PC-9 (cell line): ENCODE results near the gene CNIH2. TPM values are rescaled to one million over a fixed set of nuclear protein-coding genes. Genes with fewer than 3 reads are reported as not detected.

ENCODE experiments used
- BruUV-seq: library from RNA; stranded (reverse); fragments of 400-500 nt; replicated peaks from 2 replicates; lab custom pipeline; 2021; lab: Mats Ljungman, UMichigan
- CTCF ChIA-PET: fragments of 300-600 bp; sonication (Branson Sonifier 250); formaldehyde crosslinking; loops from one replicate; lab custom pipeline; 2022; ENCODE audit warnings: antibody characterized with exemption; lab: Charles Lee
- POLR2A ChIA-PET: fragments of 300-600 bp; sonication (Branson Sonifier 250); formaldehyde crosslinking; loops from one replicate; lab custom pipeline; 2022; ENCODE audit warnings: antibody characterized with exemption; ENCODE audit not compliant: unreplicated experiment; lab: Charles Lee
- DNase-seq, 2 experiments: peaks; one replicate each; pipeline versions ENCODE4 v3.0.0 to v3.0.0-alpha.2; 2015 to 2022; ENCODE audit warnings: mixed read lengths in 1 of 2
- H2AFZ ChIP-seq: fragments of 200-600 bp; sonication (generic); 2 replicates; pipeline ENCODE4 v1.8.1; 2017; ENCODE audit warnings: antibody characterized with exemption
- H3F3A ChIP-seq: fragments of 200-600 bp; sonication (generic); 2 replicates; pipeline ENCODE4 v1.8.1; 2017; ENCODE audit warnings: antibody characterized with exemption, mild to moderate bottlenecking, low read depth; ENCODE audit not compliant: insufficient read depth
- H3K27ac ChIP-seq: fragments of 200-600 bp; sonication (generic); 2 replicates; pipeline ENCODE4 v1.6.1; 2016; ENCODE audit warnings: mixed run types
- H3K27me3 ChIP-seq: fragments of 200-600 bp; sonication (generic); 2 replicates; pipeline ENCODE4 v1.6.1; 2016; ENCODE audit warnings: low read depth, mixed run types; ENCODE audit not compliant: insufficient read depth
- H3K36me3 ChIP-seq: fragments of 200-600 bp; sonication (generic); 2 replicates; pipeline ENCODE4 v1.6.1; 2016; ENCODE audit warnings: low read depth, mixed run types
- H3K4me1 ChIP-seq: fragments of 200-600 bp; sonication (generic); replicated peaks from 2 replicates; pipeline ENCODE4 v1.6.1; 2016; ENCODE audit warnings: mixed run types; ENCODE audit not compliant: insufficient read depth
- H3K4me2 ChIP-seq: fragments of 200-600 bp; sonication (generic); 2 replicates; pipeline ENCODE4 v1.6.1; 2017; ENCODE audit warnings: mixed run types
- H3K4me3 ChIP-seq: fragments of 200-600 bp; sonication (generic); 2 replicates; pipeline ENCODE4 v1.6.1; 2016; ENCODE audit warnings: mixed run types
- H3K79me2 ChIP-seq: fragments of 200-600 bp; sonication (generic); 2 replicates; pipeline ENCODE4 v1.6.1; 2017; ENCODE audit warnings: low read depth, mixed run types
- H3K9me2 ChIP-seq: fragments of 200-600 bp; sonication (generic); 2 replicates; pipeline ENCODE4 v1.8.1; 2017; ENCODE audit warnings: mild to moderate bottlenecking; ENCODE audit not compliant: insufficient read depth
- H3K9me3 ChIP-seq: fragments of 200-600 bp; sonication (generic); 2 replicates; pipeline ENCODE4 v1.8.1; 2016; ENCODE audit warnings: low read depth; ENCODE audit not compliant: insufficient read depth
- H4K20me1 ChIP-seq: fragments of 200-600 bp; sonication (generic); 2 replicates; pipeline ENCODE4 v1.8.1; 2017; ENCODE audit not compliant: insufficient read depth
- EZH2 ChIP-seq: fragments of 200-600 bp; sonication (generic); IDR thresholded peaks from 2 replicates; pipeline ENCODE4 v1.8.0; 2017; ENCODE audit warnings: antibody characterized with exemption, low read depth
- intact Hi-C: fragments of 100-400 bp; cut with micrococcal nuclease; formaldehyde crosslinking; loops from one replicate; pipeline ENCODE4 v1.10.0; 2022; ENCODE audit not compliant: unreplicated experiment
- total RNA-seq: library from RNA; stranded (reverse); gene quantifications from 2 replicates; pipeline ENCODE4 v1.2.3, GENCODE V29; 2021
- TF ChIP-seq, protein P1 (sequence below): fragments of 200-600 bp; sonication (generic); conservative IDR thresholded peaks from 2 replicates; pipeline ENCODE4 v1.6.1; 2017; ENCODE audit warnings: mixed run types, antibody characterized with exemption, mild to moderate bottlenecking, moderate library complexity

CNIH2 gene
- total RNA-seq, 1 experiment from 2014 or later = 6.8 TPM

DNA sequence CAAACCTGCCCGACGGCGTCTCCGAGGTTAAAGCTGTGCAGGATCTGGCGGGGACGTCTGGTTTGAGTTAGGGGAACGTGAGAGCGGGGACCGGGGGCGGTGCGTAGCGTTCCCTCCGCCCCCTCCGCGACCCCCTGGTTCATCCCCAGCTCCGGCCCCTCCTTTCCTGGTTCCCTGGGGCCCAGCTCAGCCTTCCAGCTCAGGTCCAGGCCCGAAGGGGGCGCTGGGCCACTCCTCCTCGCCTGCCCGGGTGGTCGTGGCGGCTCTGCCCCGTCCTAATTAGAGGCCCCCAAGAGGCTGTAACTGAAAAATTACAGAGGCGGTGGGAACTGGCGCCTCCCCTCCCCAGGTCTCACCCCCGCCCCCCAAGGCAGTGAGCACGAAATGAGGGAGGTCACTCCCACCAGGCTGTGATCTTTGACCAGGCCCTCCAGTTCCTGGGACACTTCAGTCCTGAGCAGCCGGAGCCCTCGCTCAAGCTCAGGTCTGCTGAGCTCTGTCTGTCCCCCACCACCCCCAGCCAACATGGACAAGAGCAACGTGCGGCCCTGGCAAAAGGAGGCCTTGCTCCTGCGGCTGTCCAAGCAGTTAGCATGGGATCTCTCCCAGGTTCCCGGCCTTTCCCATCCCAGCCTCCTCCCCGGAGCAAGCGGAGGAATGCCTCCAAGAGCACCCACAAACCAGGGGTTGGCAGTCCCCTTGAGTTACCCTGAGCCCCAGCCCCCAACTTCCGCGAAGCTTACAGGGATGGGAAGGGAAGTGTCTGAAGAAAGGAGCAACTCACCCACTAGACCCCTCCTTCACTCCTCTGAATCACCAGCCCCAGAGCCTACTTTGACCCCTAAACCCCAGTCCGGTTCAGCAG, 35.6 kb downstream of the CNIH2 start:
- ChIA-PET POLR2A (interaction anchor here (0.6 to 1.6 kb wide), 9 partner anchors 17 to 1094 kb away, joined by 3 to 46 read pairs (median 6); partner anchors contain the start of genes RIN1 and YIF1A), CTCF (interaction anchor here (1.0 to 2.9 kb wide), 8 partner anchors 14 to 365 kb away, joined by 3 to 30 read pairs (median 5); partner anchors contain the start of genes BRMS1, MRPL11, RBM4B and RIN1)
- H3K9me3 ChIP-seq = no peaks in the 10 kb centered on the region
- peaks cover 10% of the 10 kb centered on the region; the same call in 1 of the 2 replicates for H3F3A ChIP-seq
- peaks cover 15% of the 10 kb centered on the region for H3K4me1 ChIP-seq
- no peak for DNase-seq
- H2AFZ ChIP-seq = peak overlapping the region; percentile 83
- no peaks in the 10 kb centered on the region for H3K79me2 ChIP-seq
- TSS peak; percentile 81 for BruUV-seq
- H3K36me3 ChIP-seq = no peaks in the 10 kb centered on the region
- intact Hi-C loops = loop anchor here (5.0 kb wide), 1 partner anchor 59 kb away; the partner anchor contains the start of gene SLC29A2
- H3K9me2 ChIP-seq = no peaks in the 10 kb centered on the region
- H3K4me3 ChIP-seq = peak overlapping the region; percentile 52; the same call in 1 of the 2 replicates
- peak overlapping the region; percentile 75 for H3K4me2 ChIP-seq
- H3K27me3 ChIP-seq = peaks cover 9% of the 10 kb centered on the region
- no peaks in the 10 kb centered on the region for H4K20me1 ChIP-seq
- no peak overlapping the region for H3K27ac ChIP-seq
- TF ChIP-seq EZH2 = no peak
- TF ChIP-seq, protein P1, sequence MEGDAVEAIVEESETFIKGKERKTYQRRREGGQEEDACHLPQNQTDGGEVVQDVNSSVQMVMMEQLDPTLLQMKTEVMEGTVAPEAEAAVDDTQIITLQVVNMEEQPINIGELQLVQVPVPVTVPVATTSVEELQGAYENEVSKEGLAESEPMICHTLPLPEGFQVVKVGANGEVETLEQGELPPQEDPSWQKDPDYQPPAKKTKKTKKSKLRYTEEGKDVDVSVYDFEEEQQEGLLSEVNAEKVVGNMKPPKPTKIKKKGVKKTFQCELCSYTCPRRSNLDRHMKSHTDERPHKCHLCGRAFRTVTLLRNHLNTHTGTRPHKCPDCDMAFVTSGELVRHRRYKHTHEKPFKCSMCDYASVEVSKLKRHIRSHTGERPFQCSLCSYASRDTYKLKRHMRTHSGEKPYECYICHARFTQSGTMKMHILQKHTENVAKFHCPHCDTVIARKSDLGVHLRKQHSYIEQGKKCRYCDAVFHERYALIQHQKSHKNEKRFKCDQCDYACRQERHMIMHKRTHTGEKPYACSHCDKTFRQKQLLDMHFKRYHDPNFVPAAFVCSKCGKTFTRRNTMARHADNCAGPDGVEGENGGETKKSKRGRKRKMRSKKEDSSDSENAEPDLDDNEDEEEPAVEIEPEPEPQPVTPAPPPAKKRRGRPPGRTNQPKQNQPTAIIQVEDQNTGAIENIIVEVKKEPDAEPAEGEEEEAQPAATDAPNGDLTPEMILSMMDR = no peak

DNA sequence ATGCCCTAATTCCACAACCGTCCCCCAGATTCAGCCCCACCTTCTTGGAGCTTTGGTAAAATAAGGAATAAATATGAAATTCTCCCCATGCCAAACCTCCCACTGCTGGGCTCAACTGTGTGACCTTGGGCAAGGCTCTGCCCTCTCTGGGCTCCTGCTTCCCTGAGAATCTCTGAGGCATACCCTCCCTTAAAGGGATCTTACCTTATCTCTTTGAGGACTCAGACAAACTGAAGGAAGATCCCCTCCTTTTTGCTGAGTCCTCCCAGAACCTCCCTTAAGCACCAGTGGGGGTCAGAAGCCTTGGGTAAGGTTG, 36.2 kb downstream of the CNIH2 start:
- TF ChIP-seq EZH2 = no peak
- TF ChIP-seq, protein P1 = no peak
- Histone ChIP-seq H3F3A (peaks cover 10% of the 10 kb centered on the region; the same call in 1 of the 2 replicates), H3K4me2 (no peak overlapping the region), H3K36me3 (no peaks in the 10 kb centered on the region), H3K4me1 (peaks cover 16% of the 10 kb centered on the region), H3K9me3 (0 out of 2 replicates have a peak, but pooled peaks cover 1% of the 10 kb centered on the region), H3K79me2 (no peaks in the 10 kb centered on the region), H3K27ac (no peak overlapping the region), H3K9me2 (no peaks in the 10 kb centered on the region), H4K20me1 (no peaks in the 10 kb centered on the region), H3K27me3 (peaks cover 8% of the 10 kb centered on the region), H2AFZ (no peak overlapping the region), H3K4me3 (no peak overlapping the region)
- ChIA-PET CTCF (no interaction called here), POLR2A (no interaction called here)
- DNase-seq = no peak
- intact Hi-C loops = loop anchor here (5.0 kb wide), 1 partner anchor 58 kb away; the partner anchor contains the start of gene SLC29A2
- BruUV-seq = no TSS peak

GRCh38 chr11:66314561-66315497, 36.9 kb downstream of the CNIH2 start:
- Histone ChIP-seq H3K4me3 (no peak overlapping the region), H3K9me2 (no peaks in the 10 kb centered on the region), H3K27me3 (peaks cover 1% of the 10 kb centered on the region), H3K27ac (no peak overlapping the region), H3K4me2 (no peak overlapping the region), H3K79me2 (no peaks in the 10 kb centered on the region), H3K9me3 (peaks cover 8% of the 10 kb centered on the region; the same call in 1 of the 2 replicates), H3F3A (peaks cover 10% of the 10 kb centered on the region; the same call in 1 of the 2 replicates), H3K36me3 (no peaks in the 10 kb centered on the region), H4K20me1 (no peaks in the 10 kb centered on the region), H3K4me1 (peaks cover 16% of the 10 kb centered on the region), H2AFZ (no peak overlapping the region)
- no peak for TF ChIP-seq EZH2
- DNase-seq = no peak
- CTCF ChIA-PET = no interaction called here
- no TSS peak for BruUV-seq
- intact Hi-C loops = loop anchor here (5.0 kb wide), 1 partner anchor 57 kb away; the partner anchor contains the start of gene SLC29A2
- POLR2A ChIA-PET = no interaction called here
